Activated CD8-positive, alpha-beta memory T cell treated with anti-CD3 and anti-CD28 coated beads, Interleukin-2, amount 50 U/mL, for 4 hours (primary cell): ENCODE data around the gene HABP2.

ENCODE experiments used
- DNase-seq: peaks from one replicate; pipeline ENCODE4 v3.0.0-alpha.2; 2020

HABP2 gene

GRCh38 chr10:113552701-113553100 lies at the start of gene HABP2:
Gene HABP2, plus strand, starts transcription at chr10:113553053. Its CDS starts 69 bp downstream, at chr10:113553122.
- no peak for DNase-seq

DNA sequence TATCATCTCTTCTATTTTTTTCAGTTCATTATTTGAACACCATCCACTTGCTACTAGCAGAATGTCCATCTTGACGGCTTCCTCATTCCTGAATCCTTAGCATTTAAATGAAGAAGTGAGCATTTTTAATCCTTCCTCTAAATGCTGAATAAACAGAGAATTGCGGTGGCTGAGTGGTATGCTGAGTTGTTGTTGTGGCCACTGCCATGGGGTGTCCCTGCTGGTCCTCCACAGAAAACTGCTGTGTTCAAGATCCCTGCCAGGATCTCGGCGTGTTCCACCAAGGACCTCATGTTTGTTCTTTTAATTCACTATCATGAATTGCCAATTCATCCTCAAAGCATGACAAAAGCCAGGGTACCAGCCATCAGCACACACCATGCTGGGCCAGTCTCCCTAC lies 48.9 kb upstream of the HABP2 start:
- no peak for DNase-seq

DNA sequence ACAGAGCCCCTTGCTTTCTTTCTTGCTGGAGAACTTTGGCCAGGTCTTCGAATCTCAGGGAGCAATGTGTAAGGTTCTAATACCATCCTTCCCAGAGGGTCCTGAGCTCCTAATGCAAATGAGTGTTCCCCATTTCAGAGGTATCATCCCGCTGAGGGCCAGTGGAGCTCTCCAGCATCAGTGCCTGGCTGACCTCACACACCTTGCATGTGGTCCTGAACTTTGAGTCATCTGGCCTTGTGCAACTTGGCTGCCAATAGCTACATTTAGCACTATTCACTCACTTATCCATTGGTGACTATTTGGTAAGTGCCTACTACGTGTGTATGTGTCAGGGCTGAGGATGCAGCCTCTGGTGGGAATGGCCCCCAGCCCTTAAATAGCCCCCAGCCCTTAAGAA lies 48.4 kb upstream of the HABP2 start:
- no peak for DNase-seq

DNA sequence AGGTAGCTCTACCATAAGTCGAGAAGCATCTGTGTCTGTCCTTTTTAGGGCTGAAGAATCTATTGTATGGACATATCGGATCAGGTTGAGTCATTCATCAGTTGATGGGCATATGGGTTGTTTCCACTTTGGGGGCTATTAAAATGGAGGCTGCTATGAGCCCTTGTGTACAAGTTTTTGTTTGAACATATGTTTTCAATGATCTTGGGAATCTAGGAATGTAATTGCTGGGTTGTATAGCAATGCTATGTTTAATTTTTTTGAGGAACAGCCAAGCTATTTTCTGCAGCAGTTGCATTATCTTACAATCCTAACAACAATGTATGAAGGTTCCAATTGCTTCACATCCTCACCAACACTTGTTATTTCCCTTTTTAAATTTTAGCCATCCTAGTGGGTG lies 46.4 kb upstream of the HABP2 start:
- no peak for DNase-seq

GRCh38 chr10:113511419-113511818 lies 41.4 kb upstream of the HABP2 start:
- no peak for DNase-seq

GRCh38 chr10:113515161-113515560 lies 37.7 kb upstream of the HABP2 start:
- no peak for DNase-seq

DNA sequence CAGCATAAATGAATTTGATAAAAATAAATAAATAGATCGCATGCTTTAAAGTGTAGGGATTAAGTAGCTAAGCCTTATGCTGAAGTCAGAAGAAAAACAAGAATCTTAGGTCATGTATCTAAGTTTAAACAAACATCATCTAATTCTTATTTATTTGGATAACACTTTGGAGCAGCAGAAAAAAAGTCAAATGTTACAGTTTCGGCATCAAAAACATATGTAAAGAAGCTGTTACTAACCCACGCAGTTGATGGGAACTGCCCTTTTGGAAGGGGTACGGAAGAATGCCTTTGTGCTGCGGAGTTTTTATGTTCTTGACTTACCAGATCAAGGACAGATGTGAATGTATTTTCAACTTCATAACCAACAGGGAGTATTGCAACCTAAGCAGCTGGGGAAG lies 37.3 kb upstream of the HABP2 start:
- no peak for DNase-seq

DNA sequence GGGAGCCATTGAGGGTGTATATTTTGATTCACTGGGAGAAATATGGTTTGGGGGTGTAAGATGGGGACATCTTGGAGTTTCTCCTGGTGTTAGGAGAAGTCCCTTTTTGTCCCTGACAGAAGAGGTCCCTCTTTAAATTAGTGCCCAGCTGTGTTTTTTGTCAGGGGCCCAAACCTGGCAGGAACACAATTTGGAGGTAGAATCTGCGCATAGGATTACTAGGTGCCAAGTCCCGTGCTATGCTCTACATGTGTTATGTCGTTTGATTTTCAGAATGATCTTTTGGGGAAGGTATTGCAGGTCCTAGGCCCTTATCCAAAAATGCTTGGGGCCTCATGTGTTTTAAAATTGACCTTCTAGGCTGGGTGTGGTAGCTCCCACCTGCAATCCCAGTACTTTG lies 36.8 kb upstream of the HABP2 start:
- no peak for DNase-seq

DNA sequence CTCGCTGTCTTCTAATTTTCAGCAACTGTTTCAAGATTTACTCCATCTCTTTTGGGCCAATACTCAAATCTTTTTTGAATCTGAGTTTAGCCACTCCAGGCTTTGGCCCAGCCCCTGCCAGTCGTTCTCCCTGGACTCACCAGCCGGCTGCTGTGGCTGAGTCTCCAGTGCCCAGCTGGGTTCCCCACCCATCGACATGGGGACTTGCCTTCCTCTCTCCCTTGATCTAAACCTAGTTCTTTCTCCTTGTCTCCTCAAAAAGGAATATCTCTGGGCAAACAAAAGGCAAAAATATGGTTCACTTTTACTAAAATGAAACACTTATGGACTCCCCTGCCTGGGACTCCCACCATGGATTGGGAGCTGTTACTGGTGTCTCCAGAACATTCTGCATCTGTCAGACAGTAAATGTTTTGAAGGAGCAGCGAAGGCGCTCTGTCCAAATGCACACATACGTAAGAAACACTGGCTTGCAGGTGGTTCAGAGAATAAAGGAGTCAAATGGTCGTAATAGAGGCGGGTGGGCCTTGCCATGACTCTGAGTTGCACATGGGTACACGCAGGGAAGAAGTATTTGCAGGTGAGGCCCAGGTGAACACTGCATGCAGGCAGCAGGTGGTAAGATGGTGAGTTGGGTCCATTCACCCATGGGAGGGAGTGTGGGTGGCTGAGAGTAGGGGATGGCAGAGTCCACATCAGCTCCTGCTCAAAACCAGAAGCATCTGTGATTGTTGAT lies 35.5 kb upstream of the HABP2 start:
- DNase-seq: no peak

DNA sequence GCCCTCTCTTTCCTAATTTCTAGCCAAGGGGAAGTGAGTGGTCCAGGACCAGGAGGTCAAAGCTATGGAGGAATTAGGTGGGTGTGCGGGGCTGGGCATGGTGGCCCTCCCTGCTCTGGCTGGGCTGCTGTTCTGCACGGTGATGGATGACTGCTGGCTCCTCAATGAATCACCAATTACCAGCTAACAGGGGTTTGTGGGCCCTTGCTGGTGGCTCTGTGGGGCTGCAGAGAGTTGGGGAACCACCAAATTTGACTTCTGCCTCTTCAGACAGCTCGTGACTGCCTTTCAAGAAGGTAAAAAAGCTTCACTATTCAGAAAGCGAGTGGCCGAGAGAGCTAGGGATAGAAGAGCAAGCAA lies 35.0 kb upstream of the HABP2 start:
- DNase-seq: no peak

DNA sequence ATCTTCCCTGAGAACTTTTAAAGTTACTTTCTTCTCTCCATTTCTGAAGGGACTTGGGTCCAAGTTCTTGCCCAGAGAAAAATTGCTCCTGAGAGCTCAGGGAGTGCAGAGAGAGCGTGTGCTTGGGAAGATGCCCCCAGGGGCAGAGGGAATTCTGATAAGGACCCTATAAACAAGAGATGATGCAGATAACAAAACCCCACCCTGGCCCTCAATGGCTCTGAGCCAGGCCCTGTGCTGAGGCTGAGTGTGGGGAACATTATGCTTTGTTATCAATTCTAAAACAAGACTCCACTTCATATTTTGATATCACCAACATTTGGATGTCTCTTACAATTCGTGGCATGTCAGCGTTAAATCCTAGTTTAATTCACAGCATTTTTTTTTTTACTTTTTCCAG lies 34.4 kb upstream of the HABP2 start:
- no peak for DNase-seq

GRCh38 chr10:113518816-113519591 lies 33.8 kb upstream of the HABP2 start:
- no peak for DNase-seq

- DNase-seq: no peak
These were observed 33.2 kb upstream of the HABP2 start for GRCh38 chr10:113519681-113520115.

GRCh38 chr10:113520261-113520660 lies 32.6 kb upstream of the HABP2 start:
- no peak for DNase-seq

DNA sequence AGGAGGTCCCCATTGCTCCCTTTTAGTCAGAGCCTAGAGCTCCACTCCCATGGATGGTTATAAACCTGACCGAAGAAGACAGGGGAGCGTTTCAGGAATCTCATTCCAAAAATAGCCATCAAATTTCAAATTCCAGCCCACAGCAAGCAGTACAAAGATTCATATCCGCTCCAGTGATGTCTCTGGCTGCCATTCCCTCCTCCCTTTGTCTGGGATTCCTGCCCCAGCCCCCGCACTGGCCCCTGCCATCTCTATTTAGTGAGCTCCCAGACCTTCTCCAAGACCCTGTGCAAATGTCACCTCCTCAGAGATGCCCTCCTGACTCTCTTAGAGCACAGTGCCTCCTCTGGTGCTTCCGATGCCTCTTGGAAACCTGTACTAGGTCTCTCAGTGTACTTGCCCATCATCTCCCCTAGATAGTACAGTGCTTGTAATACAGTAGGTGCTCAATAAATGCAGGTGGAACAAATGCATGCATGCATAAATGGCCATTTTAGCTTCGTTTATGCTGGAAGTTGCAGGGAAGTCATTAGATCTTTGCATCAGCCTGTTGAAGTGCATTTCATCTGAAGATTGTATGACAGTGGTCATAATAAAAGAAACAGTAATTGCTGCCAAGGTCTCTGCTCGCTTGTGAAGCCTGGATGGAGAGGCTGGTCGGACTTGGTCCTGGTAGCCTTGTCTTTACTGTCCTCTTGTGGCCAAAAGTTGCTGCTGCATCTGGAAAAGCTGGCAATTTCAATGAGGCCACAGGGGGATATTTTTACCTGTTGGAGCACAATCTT lies 32.0 kb upstream of the HABP2 start:
- DNase-seq: no peak

GRCh38 chr10:113521475-113521795 lies 31.4 kb upstream of the HABP2 start:
- DNase-seq: no peak

DNA sequence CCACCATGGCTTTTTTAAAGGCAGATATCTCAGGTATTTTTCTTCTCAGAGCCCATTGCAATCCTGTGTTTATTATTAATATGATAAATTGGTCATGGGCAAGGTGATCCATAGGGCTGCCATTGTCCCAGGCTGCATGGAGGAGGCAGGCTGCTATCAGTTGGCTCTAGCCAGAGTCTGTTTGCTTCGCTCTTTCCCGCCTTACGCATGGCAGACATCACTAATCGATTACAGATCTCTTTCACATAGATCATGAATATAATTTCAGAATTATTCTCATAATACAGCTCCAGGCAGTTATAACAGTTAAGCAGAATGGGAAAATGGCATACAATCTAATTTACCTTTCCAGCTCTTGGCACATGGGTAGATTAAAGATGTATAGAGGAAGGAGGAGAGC lies 30.4 kb upstream of the HABP2 start:
- DNase-seq: no peak

DNA sequence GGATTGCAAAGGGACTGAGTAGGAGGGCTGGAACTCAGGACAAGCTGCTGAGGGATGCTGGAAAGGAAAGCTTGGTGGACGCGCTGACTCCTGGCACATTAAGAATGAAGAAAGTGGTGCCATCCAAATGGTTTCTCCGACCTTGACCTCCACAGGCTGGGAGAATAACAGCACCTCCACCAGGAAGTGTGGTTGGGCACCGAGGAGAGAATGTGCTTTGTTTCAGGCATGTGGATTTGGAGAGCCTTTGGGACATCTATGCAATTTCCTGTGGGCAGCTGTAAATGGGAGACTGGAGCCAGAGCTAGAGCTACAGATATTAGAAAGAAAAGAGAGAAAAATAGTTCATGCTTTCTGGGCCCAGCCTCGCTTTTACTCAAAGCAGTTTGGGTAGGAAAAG lies 29.8 kb upstream of the HABP2 start:
- no peak for DNase-seq

- DNase-seq: no peak
These were observed 29.2 kb upstream of the HABP2 start for GRCh38 chr10:113523628-113524027.

- no peak for DNase-seq
These were observed 28.7 kb upstream of the HABP2 start for GRCh38 chr10:113524120-113524519.

DNA sequence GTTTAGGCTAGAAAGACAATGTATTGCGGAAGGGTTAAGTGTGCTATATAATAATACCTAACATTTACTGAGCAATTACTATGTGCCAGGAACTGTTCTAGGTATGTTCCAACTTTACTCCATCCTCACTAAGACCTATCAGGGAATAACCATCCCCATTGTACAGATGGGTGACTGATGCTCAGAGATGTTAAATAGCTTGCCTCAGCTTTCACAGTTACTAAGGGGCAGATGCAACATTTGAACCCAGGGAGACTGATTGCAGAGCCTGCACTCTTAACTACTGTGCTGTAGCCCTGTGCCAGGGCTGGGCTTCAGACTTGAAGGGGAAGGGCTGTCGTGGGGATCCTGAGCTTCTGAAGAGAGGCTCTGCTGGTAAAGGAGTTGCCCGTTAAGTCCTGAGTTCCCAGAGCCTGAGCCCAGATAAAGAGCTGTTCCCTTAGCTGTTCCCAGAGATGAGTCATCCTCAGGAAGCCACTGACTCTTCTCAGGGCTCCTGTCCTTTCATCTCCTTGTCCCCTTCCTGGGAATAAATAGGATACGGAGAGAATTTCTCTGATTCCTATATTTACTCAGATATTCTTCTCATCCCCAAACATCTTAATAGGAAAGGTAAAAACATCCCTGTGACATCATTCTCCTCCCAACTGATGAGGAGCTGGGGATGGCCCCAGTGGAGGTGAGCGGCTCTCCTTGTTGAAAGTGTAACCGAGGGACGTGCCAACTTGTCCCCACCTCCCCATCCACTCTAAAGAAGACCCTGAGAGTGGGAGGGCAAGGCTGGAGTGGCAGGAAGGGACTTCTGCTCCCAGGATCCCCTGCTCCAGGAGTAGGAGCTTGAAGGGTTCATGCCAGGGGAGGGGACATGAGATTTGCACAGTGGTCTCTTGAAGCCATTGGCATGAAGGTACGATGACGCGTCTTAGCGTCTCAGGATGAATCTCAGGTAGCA lies 28.0 kb upstream of the HABP2 start:
- DNase-seq: no peak

GRCh38 chr10:113525713-113526112 lies 27.1 kb upstream of the HABP2 start:
- no peak for DNase-seq
